Neural cell (in vitro differentiated cells): ENCODE results near the gene TMEM139. TPM values are rescaled to one million over a fixed set of nuclear protein-coding genes. Genes with fewer than 3 reads are reported as not detected.

ENCODE experiments used
- H2AFZ ChIP-seq: fragments of 200-600, 300-800 bp; sonication (generic), shearing (Covaris generic); 2 replicates; pipeline ENCODE4 v1.6.0; 2014; ENCODE audit warnings: low read depth, mild to moderate bottlenecking, antibody characterized with exemption, low read length, moderate library complexity
- H3F3A ChIP-seq: fragments of 200-600 bp; shearing (Covaris generic); 2 replicates; pipeline ENCODE4 v1.6.1; 2016; ENCODE audit warnings: mild to moderate bottlenecking, moderate library complexity, mixed read lengths, antibody characterized with exemption, low read length; ENCODE audit not compliant: insufficient read depth, poor library complexity, severe bottlenecking
- H3K27ac ChIP-seq: fragments of 200-600, 300-800 bp; sonication (generic), shearing (Covaris generic); 2 replicates; pipeline ENCODE4 v1.5.1; 2014; ENCODE audit warnings: mild to moderate bottlenecking, low read length, moderate library complexity
- H3K27me3 ChIP-seq: fragments of 300-800, 200-600 bp; sonication (generic), shearing (Covaris generic); 2 replicates; pipeline ENCODE4 v1.6.0; 2014; ENCODE audit warnings: mild to moderate bottlenecking, low read depth, low read length, moderate library complexity; ENCODE audit not compliant: insufficient read depth
- H3K36me3 ChIP-seq: fragments of 300-800, 200-600 bp; sonication (generic), shearing (Covaris generic); 2 replicates; pipeline ENCODE4 v1.5.1; 2014; ENCODE audit warnings: mild to moderate bottlenecking, antibody characterized with exemption, low read length, moderate library complexity; ENCODE audit not compliant: insufficient read depth
- H3K4me2 ChIP-seq: fragments of 300-800, 200-600 bp; sonication (generic), shearing (Covaris generic); 2 replicates; pipeline ENCODE4 v1.6.0; 2014; ENCODE audit warnings: mild to moderate bottlenecking, low read length
- H3K4me3 ChIP-seq: fragments of 300-800, 200-600 bp; sonication (generic), shearing (Covaris generic); 2 replicates; pipeline ENCODE4 v1.5.1; 2014; ENCODE audit warnings: mild to moderate bottlenecking, low read length, moderate library complexity
- H3K79me2 ChIP-seq: fragments of 200-600 bp; shearing (Covaris generic); replicated peaks from 2 replicates; pipeline ENCODE4 v1.6.0; 2014; ENCODE audit warnings: mild to moderate bottlenecking, low read length, moderate library complexity; ENCODE audit not compliant: insufficient read depth
- H3K9ac ChIP-seq: fragments of 300-800, 200-600 bp; sonication (generic), shearing (Covaris generic); 2 replicates; pipeline ENCODE4 v1.6.1; 2016; ENCODE audit warnings: mild to moderate bottlenecking, low read length, mixed read lengths
- H3K9me2 ChIP-seq: fragments of 200-600 bp; shearing (Covaris generic); 2 replicates; pipeline ENCODE4 v1.6.1; 2016; ENCODE audit warnings: mild to moderate bottlenecking, low read length, mixed read lengths; ENCODE audit not compliant: insufficient read depth
- H3K9me3 ChIP-seq: fragments of 200-600, 300-800 bp; sonication (generic), shearing (Covaris generic); 2 replicates; pipeline ENCODE4 v1.6.1; 2016; ENCODE audit warnings: mild to moderate bottlenecking, mixed run types, low read length, moderate library complexity, mixed read lengths
- H4K20me1 ChIP-seq: fragments of 200-600 bp; shearing (Covaris generic); 2 replicates; pipeline ENCODE4 v1.6.1; 2016; ENCODE audit warnings: mild to moderate bottlenecking, mixed run types; ENCODE audit not compliant: insufficient read depth
- EP300 ChIP-seq: fragments of 450-650 bp; conservative IDR thresholded peaks from 2 replicates; pipeline ENCODE4 v1.6.1; 2014; ENCODE audit warnings: antibody characterized with exemption, mild to moderate bottlenecking, moderate library complexity; ENCODE audit not compliant: poor library complexity, severe bottlenecking
- EZH2 ChIP-seq: fragments of 200-600, 300-800 bp; shearing (Covaris generic), sonication (generic); IDR thresholded peaks from 2 replicates; pipeline ENCODE4 v1.6.1; 2014; ENCODE audit warnings: antibody characterized with exemption, low read length, borderline replicate concordance, mild to moderate bottlenecking; ENCODE audit not compliant: insufficient read depth, poor library complexity, severe bottlenecking
- MXI1 ChIP-seq: fragments of 450-650 bp; conservative IDR thresholded peaks from 2 replicates; pipeline ENCODE4 v1.6.1; 2014; ENCODE audit warnings: antibody characterized with exemption, mild to moderate bottlenecking; ENCODE audit not compliant: poor library complexity, severe bottlenecking
- POLR2AphosphoS5 ChIP-seq: IDR thresholded peaks from 2 replicates; pipeline ENCODE4 v1.6.1; 2012
- RAD21 ChIP-seq: fragments of 450-650 bp; conservative IDR thresholded peaks from 2 replicates; pipeline ENCODE4 v1.6.1; 2014; ENCODE audit warnings: antibody characterized with exemption, mild to moderate bottlenecking, moderate library complexity
- SMC3 ChIP-seq: fragments of 450-650 bp; conservative IDR thresholded peaks from 2 replicates; pipeline ENCODE4 v1.6.1; 2014; ENCODE audit warnings: antibody characterized with exemption, mild to moderate bottlenecking, moderate library complexity; ENCODE audit not compliant: poor library complexity
- TAF1 ChIP-seq: IDR thresholded peaks from 2 replicates; pipeline ENCODE4 v1.6.1; 2012; ENCODE audit warnings: low read depth
- polyA plus RNA-seq: library from polyadenylated mRNA; depleted of rRNA; stranded (reverse); fragments of >200 nt; gene quantifications from 2 replicates; pipeline ENCODE4 v1.2.3, GENCODE V29; 2014
- TF ChIP-seq, protein P1 (sequence below): fragments of 450-650 bp; IDR thresholded peaks from 2 replicates; pipeline ENCODE4 v1.5.1; 2014; ENCODE audit warnings: antibody characterized with exemption, mild to moderate bottlenecking, moderate library complexity; ENCODE audit not compliant: poor library complexity, severe bottlenecking
- TF ChIP-seq, protein P2 (sequence below): IDR thresholded peaks from 2 replicates; pipeline ENCODE4 v1.6.1; 2012; ENCODE audit warnings: borderline replicate concordance

TMEM139 gene
- polyA plus RNA-seq, 1 donor from 2014 or later, result not detected

DNA sequence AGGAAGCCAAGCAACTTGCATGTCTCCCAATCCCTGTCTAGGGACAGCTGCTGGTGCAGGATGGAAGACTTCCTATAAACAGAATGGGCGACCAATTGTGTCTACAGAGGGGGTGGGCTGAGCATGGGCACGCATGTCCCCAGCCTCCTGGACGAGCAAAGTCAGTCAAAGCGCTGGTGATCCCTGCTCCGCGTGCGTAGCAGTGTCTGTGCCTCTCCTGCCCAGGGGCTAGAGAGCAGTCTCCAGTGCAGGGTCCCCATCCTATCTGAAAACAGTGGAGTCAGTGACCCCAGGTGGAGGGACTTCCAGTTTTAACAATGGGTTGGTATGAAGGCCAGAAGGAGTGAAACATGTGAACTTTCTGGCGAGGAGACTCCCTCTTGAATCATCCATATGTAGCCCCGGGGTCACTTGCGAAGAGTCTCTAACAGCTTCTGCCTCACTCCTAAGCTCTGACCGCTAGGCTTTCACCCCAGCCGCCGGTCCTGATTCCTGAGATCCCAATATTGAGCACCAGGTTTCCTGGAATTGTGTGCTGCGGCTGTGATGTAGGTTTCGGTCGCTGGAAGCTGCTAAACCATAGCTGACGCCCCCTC is 2.7 kb downstream of the TMEM139 start:
- H3K36me3 ChIP-seq, result peaks cover 4% of the 10 kb centered on the region
- H2AFZ ChIP-seq, result peak overlapping the region; percentile 71
- no peaks in the 10 kb centered on the region for H3K27me3 ChIP-seq
- H3K4me2 ChIP-seq, result no peak overlapping the region
- H3F3A ChIP-seq, result no peaks in the 10 kb centered on the region
- no peak for TF ChIP-seq TAF1
- TF ChIP-seq EZH2, result no peak
- no peak for TF ChIP-seq EP300
- TF ChIP-seq, protein P1, sequence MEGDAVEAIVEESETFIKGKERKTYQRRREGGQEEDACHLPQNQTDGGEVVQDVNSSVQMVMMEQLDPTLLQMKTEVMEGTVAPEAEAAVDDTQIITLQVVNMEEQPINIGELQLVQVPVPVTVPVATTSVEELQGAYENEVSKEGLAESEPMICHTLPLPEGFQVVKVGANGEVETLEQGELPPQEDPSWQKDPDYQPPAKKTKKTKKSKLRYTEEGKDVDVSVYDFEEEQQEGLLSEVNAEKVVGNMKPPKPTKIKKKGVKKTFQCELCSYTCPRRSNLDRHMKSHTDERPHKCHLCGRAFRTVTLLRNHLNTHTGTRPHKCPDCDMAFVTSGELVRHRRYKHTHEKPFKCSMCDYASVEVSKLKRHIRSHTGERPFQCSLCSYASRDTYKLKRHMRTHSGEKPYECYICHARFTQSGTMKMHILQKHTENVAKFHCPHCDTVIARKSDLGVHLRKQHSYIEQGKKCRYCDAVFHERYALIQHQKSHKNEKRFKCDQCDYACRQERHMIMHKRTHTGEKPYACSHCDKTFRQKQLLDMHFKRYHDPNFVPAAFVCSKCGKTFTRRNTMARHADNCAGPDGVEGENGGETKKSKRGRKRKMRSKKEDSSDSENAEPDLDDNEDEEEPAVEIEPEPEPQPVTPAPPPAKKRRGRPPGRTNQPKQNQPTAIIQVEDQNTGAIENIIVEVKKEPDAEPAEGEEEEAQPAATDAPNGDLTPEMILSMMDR, result no peak
- TF ChIP-seq POLR2AphosphoS5, result no peak
- no peak for TF ChIP-seq MXI1
- no peak for TF ChIP-seq RAD21
- H3K9me2 ChIP-seq, result no peaks in the 10 kb centered on the region
- H3K4me3 ChIP-seq, result peak overlapping the region; percentile 98
- H3K9ac ChIP-seq, result no peak overlapping the region
- H3K9me3 ChIP-seq, result no peaks in the 10 kb centered on the region
- H4K20me1 ChIP-seq, result no peaks in the 10 kb centered on the region
- peaks cover 40% of the 10 kb centered on the region for H3K79me2 ChIP-seq
- no peak overlapping the region for H3K27ac ChIP-seq

DNA sequence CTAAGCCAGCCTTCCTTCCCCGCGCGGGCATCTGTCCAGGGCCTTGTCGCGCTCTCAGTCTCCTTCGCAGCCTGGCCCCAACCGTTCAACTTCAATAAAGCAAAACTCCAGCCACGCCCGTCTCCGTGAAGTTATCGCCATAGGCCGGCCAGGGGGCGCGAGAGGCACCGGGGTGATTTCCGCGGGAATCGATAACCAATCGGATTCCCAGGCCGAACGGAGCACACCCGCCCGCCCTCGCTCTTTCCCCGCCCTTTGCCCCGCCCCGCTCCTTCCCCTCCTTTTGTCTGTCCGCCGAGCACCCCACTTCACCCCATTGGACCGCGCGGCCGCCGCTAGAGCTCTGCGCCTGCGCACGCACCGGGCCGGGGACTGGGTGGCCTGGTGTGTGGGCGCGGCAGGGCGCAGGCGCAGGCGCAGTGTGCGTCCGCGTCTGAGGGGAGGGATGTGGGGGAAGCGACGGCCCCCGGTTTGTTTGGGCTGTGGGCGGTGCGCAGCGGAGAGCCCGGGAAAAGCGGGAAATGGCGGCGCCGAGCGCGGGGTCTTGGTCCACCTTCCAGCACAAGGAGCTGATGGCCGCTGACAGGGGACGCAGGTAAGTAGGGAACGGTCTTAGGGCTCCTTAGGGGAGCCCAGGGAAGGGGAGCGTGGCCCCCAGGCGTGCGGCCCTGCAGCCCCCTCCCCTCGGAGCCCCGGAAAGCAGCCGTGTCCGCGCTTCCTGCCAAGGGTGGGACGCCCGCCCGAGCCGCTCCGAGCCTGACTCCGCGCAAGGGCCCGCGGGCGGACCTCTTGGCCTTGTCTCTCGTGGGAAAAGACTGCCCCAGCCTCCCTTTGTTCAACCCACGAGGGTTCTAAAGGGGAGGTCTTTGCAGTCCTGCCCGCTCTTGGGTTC is 3.4 kb downstream of the TMEM139 start, which contains the start of gene CASP2:
CASP2 (plus strand) TSS at position 417 of the 892 bp plus-strand sequence; CDS start at position 522, 105 bp downstream.
- Histone ChIP-seq H3K36me3 (peaks cover 4% of the 10 kb centered on the region), H3K9me2 (no peaks in the 10 kb centered on the region), H2AFZ (peak within 1 kb of the TSS; percentile 96), H3K27ac (peak within 1 kb of the TSS; percentile 89), H3K4me2 (peak within 1 kb of the TSS; percentile 90), H3K9me3 (no peaks in the 10 kb centered on the region), H3K9ac (peak within 1 kb of the TSS; percentile 97), H3K79me2 (peaks cover 40% of the 10 kb centered on the region), H4K20me1 (no peaks in the 10 kb centered on the region), H3K27me3 (no peaks in the 10 kb centered on the region), H3K4me3 (peak within 1 kb of the TSS; percentile 98), H3F3A (no peaks in the 10 kb centered on the region)
- TF ChIP-seq TAF1 (peak; percentile 76), SMC3 (peak; percentile 28), POLR2AphosphoS5 (peak; percentile 96), EP300 (peak; percentile 34), RAD21 (peak; percentile 28), EZH2 (no peak), MXI1 (peak; percentile 82)
- TF ChIP-seq, protein P1, result peak; percentile 61
- TF ChIP-seq, protein P2, sequence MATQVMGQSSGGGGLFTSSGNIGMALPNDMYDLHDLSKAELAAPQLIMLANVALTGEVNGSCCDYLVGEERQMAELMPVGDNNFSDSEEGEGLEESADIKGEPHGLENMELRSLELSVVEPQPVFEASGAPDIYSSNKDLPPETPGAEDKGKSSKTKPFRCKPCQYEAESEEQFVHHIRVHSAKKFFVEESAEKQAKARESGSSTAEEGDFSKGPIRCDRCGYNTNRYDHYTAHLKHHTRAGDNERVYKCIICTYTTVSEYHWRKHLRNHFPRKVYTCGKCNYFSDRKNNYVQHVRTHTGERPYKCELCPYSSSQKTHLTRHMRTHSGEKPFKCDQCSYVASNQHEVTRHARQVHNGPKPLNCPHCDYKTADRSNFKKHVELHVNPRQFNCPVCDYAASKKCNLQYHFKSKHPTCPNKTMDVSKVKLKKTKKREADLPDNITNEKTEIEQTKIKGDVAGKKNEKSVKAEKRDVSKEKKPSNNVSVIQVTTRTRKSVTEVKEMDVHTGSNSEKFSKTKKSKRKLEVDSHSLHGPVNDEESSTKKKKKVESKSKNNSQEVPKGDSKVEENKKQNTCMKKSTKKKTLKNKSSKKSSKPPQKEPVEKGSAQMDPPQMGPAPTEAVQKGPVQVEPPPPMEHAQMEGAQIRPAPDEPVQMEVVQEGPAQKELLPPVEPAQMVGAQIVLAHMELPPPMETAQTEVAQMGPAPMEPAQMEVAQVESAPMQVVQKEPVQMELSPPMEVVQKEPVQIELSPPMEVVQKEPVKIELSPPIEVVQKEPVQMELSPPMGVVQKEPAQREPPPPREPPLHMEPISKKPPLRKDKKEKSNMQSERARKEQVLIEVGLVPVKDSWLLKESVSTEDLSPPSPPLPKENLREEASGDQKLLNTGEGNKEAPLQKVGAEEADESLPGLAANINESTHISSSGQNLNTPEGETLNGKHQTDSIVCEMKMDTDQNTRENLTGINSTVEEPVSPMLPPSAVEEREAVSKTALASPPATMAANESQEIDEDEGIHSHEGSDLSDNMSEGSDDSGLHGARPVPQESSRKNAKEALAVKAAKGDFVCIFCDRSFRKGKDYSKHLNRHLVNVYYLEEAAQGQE, result peak; percentile 83
